Left lobe of liver (tissue), 2 donors: ENCODE measurements around the gene TRIM62. TPM values are rescaled to one million over a fixed set of nuclear protein-coding genes. Genes with fewer than 3 reads are reported as not detected.
"Not testable (repeated sequence)": the region's sequence is repeated elsewhere in the genome, so short reads cannot be mapped to it uniquely, and the experiment has no call there.

Experiments
- ATAC-seq: fragments of 200-7000 bp; cut with Tn5 transposase; one replicate; pipeline ENCODE4 v1.9.1; 2020; ENCODE audit warnings: mild to moderate bottlenecking, moderate library complexity
- DNase-seq: peaks from one replicate; pipeline ENCODE4 v3.0.0-alpha.2; 2020; ENCODE audit warnings: low spot score
- total RNA-seq: library from RNA; stranded (reverse); gene quantifications from one replicate; pipeline ENCODE4 v1.2.1, GENCODE V29; 2021
- donor health status: DM: no; HTN: no; CAD: no; lungs with moderate emphysema.
- donor health status: DM: no; HTN: yes; CAD: no.

The TRIM62 gene
- total RNA-seq, 1 donor from 2014 or later: 1.4 TPM

GRCh38 chr1:33117440-33118085 is 64.3 kb downstream of the TRIM62 start:
- no peak for DNase-seq
- no peak for ATAC-seq

GRCh38 chr1:33111965-33112364 is 69.9 kb downstream of the TRIM62 start:
- ATAC-seq (peak; percentile 68), DNase-seq (no peak)

- DNase-seq: no peak
- no peak for ATAC-seq
Observed at GRCh38 chr1:33110477-33110876, 71.4 kb downstream of the TRIM62 start.

GRCh38 chr1:33100119-33100415 is 81.8 kb downstream of the TRIM62 start:
- DNase-seq, ATAC-seq: not testable (repeated sequence)

GRCh38 chr1:33099290-33100118 is 82.3 kb downstream of the TRIM62 start:
- no peak for DNase-seq
- ATAC-seq: no peak

- no peak for DNase-seq
- no peak for ATAC-seq
Observed at GRCh38 chr1:33098371-33098770, 83.5 kb downstream of the TRIM62 start.

GRCh38 chr1:33097762-33098161 is 84.1 kb downstream of the TRIM62 start:
- ATAC-seq (no peak), DNase-seq (no peak)

GRCh38 chr1:33097137-33097611 is 84.7 kb downstream of the TRIM62 start:
- DNase-seq (no peak), ATAC-seq (no peak)

GRCh38 chr1:33096363-33097005 is 85.4 kb downstream of the TRIM62 start:
- no peak for DNase-seq
- no peak for ATAC-seq

Other genes starting within 250 kb of the TRIM62 start
- gene RNF19B, start 217.2 kb downstream of the TRIM62 start, total RNA-seq: 6.6 TPM
- 120 TPM for gene AK2, start 145.2 kb downstream of the TRIM62 start, total RNA-seq
- gene AZIN2, start 100.9 kb downstream of the TRIM62 start, total RNA-seq: 0.55 TPM
- 8.4 TPM for gene ZNF362, start 74.4 kb upstream of the TRIM62 start, total RNA-seq
- gene A3GALT2, start 139.1 kb upstream of the TRIM62 start, total RNA-seq: not detected
- gene PHC2, start 249.1 kb upstream of the TRIM62 start, total RNA-seq: 48.0 TPM